Measurements from ENCODE around the gene AGR3.
A peak's percentile ranks its signal among the peaks of the same experiment; 100 is the strongest.

AGR3 gene

GRCh38 chr7:16840094-16840493 is 41.7 kb downstream of the AGR3 start:
- no peaks in the 10 kb centered on the region for H3K27me3 ChIP-seq
- H4K20me1 ChIP-seq, result no peaks in the 10 kb centered on the region
- TF ChIP-seq Cebpa-rat (IDR thresholded peaks at IDR 0.05), result no peak
- H3K9ac ChIP-seq, result no peak overlapping the region
- H3K4me2 ChIP-seq, result no peak overlapping the region
- H3K9me3 ChIP-seq, result no peaks in the 10 kb centered on the region
- H3K27ac ChIP-seq, result no peak overlapping the region
- no peaks in the 10 kb centered on the region for H3K4me1 ChIP-seq
- no peak overlapping the region for H3K4me3 ChIP-seq
- no peaks in the 10 kb centered on the region for H3K36me3 ChIP-seq

GRCh38 chr7:16839646-16840045 is 42.1 kb downstream of the AGR3 start:
- no peak overlapping the region for H3K27ac ChIP-seq
- no peaks in the 10 kb centered on the region for H3K9me3 ChIP-seq
- H4K20me1 ChIP-seq, result no peaks in the 10 kb centered on the region
- H3K27me3 ChIP-seq, result no peaks in the 10 kb centered on the region
- H3K4me1 ChIP-seq, result no peaks in the 10 kb centered on the region
- no peak overlapping the region for H3K4me3 ChIP-seq
- no peak overlapping the region for H3K9ac ChIP-seq
- no peak overlapping the region for H3K4me2 ChIP-seq
- H3K36me3 ChIP-seq, result no peaks in the 10 kb centered on the region
- no peak for TF ChIP-seq Cebpa-rat (IDR thresholded peaks at IDR 0.05)

- Histone ChIP-seq H3K36me3 (no peaks in the 10 kb centered on the region), H3K4me1 (no peaks in the 10 kb centered on the region), H3K9me3 (no peaks in the 10 kb centered on the region), H3K9ac (no peak overlapping the region), H3K27me3 (no peaks in the 10 kb centered on the region), H3K4me2 (no peak overlapping the region), H4K20me1 (no peaks in the 10 kb centered on the region), H3K4me3 (no peak overlapping the region), H3K27ac (no peak overlapping the region)
- TF ChIP-seq Cebpa-rat (IDR thresholded peaks at IDR 0.05), result no peak
These were observed 42.9 kb downstream of the AGR3 start for GRCh38 chr7:16838891-16839290.

- TF ChIP-seq Cebpa-rat (IDR thresholded peaks at IDR 0.05), result no peak
- Histone ChIP-seq H3K4me2 (no peak overlapping the region), H4K20me1 (no peaks in the 10 kb centered on the region), H3K9ac (no peak overlapping the region), H3K27ac (no peak overlapping the region), H3K4me3 (no peak overlapping the region), H3K9me3 (no peaks in the 10 kb centered on the region), H3K36me3 (no peaks in the 10 kb centered on the region), H3K27me3 (no peaks in the 10 kb centered on the region), H3K4me1 (no peaks in the 10 kb centered on the region)
These were observed 43.4 kb downstream of the AGR3 start for GRCh38 chr7:16838386-16838785.

- no peak overlapping the region for H3K4me3 ChIP-seq
- H3K4me1 ChIP-seq, result no peaks in the 10 kb centered on the region
- H3K27ac ChIP-seq, result no peak overlapping the region
- no peak for TF ChIP-seq Cebpa-rat (IDR thresholded peaks at IDR 0.05)
- no peak overlapping the region for H3K4me2 ChIP-seq
- H3K27me3 ChIP-seq, result no peaks in the 10 kb centered on the region
- H3K9ac ChIP-seq, result no peak overlapping the region
- no peaks in the 10 kb centered on the region for H4K20me1 ChIP-seq
- H3K9me3 ChIP-seq, result no peaks in the 10 kb centered on the region
- H3K36me3 ChIP-seq, result no peaks in the 10 kb centered on the region
These were observed 45.3 kb downstream of the AGR3 start for GRCh38 chr7:16836481-16836880.

GRCh38 chr7:16833373-16833772 is 48.4 kb downstream of the AGR3 start:
- no peaks in the 10 kb centered on the region for H3K36me3 ChIP-seq
- no peak overlapping the region for H3K4me3 ChIP-seq
- no peaks in the 10 kb centered on the region for H3K9me3 ChIP-seq
- no peak for TF ChIP-seq Cebpa-rat (IDR thresholded peaks at IDR 0.05)
- H3K4me2 ChIP-seq, result no peak overlapping the region
- no peak overlapping the region for H3K27ac ChIP-seq
- no peaks in the 10 kb centered on the region for H3K27me3 ChIP-seq
- H3K9ac ChIP-seq, result no peak overlapping the region
- no peaks in the 10 kb centered on the region for H3K4me1 ChIP-seq
- H4K20me1 ChIP-seq, result no peaks in the 10 kb centered on the region

- Histone ChIP-seq H3K27me3 (no peaks in the 10 kb centered on the region), H3K9ac (no peak overlapping the region), H3K4me2 (no peak overlapping the region), H3K4me1 (no peaks in the 10 kb centered on the region), H3K27ac (no peak overlapping the region), H3K36me3 (no peaks in the 10 kb centered on the region), H3K9me3 (no peaks in the 10 kb centered on the region), H4K20me1 (no peaks in the 10 kb centered on the region), H3K4me3 (no peak overlapping the region)
- TF ChIP-seq Cebpa-rat (IDR thresholded peaks at IDR 0.05), result no peak
These were observed 55.7 kb downstream of the AGR3 start for GRCh38 chr7:16826060-16826459.

GRCh38 chr7:16822029-16822428 is 59.8 kb downstream of the AGR3 start:
- H4K20me1 ChIP-seq, result no peaks in the 10 kb centered on the region
- no peak overlapping the region for H3K4me3 ChIP-seq
- H3K27ac ChIP-seq, result no peak overlapping the region
- no peaks in the 10 kb centered on the region for H3K36me3 ChIP-seq
- H3K9ac ChIP-seq, result no peak overlapping the region
- TF ChIP-seq Cebpa-rat (IDR thresholded peaks at IDR 0.05), result no peak
- no peaks in the 10 kb centered on the region for H3K4me1 ChIP-seq
- no peak overlapping the region for H3K4me2 ChIP-seq
- no peaks in the 10 kb centered on the region for H3K9me3 ChIP-seq
- no peaks in the 10 kb centered on the region for H3K27me3 ChIP-seq

- no peak for TF ChIP-seq Cebpa-rat (IDR thresholded peaks at IDR 0.05)
- Histone ChIP-seq H3K4me1 (0 out of 2 replicates have a peak, but pooled peaks cover 6% of the 10 kb centered on the region), H3K4me3 (no peak overlapping the region), H3K9ac (no peak overlapping the region), H3K27me3 (no peaks in the 10 kb centered on the region), H4K20me1 (no peaks in the 10 kb centered on the region), H3K27ac (no peak overlapping the region), H3K9me3 (no peaks in the 10 kb centered on the region), H3K36me3 (no peaks in the 10 kb centered on the region), H3K4me2 (no peak overlapping the region)
These were observed 63.1 kb downstream of the AGR3 start for GRCh38 chr7:16818732-16819131.

- Histone ChIP-seq H3K9ac (no peak overlapping the region), H3K36me3 (no peaks in the 10 kb centered on the region), H3K9me3 (no peaks in the 10 kb centered on the region), H3K4me1 (0 out of 2 replicates have a peak, but pooled peaks cover 6% of the 10 kb centered on the region), H4K20me1 (no peaks in the 10 kb centered on the region), H3K27me3 (no peaks in the 10 kb centered on the region), H3K4me2 (no peak overlapping the region), H3K4me3 (no peak overlapping the region), H3K27ac (no peak overlapping the region)
- no peak for TF ChIP-seq Cebpa-rat (IDR thresholded peaks at IDR 0.05)
These were observed 64.2 kb downstream of the AGR3 start for GRCh38 chr7:16817536-16817935.

- H3K36me3 ChIP-seq, result no peaks in the 10 kb centered on the region
- H3K27ac ChIP-seq, result no peak overlapping the region
- H3K9ac ChIP-seq, result no peak overlapping the region
- H3K4me2 ChIP-seq, result peak overlapping the region; percentile 26; the same call in 1 of the 2 replicates
- TF ChIP-seq Cebpa-rat (IDR thresholded peaks at IDR 0.05), result no peak
- H3K4me1 ChIP-seq, result 0 out of 2 replicates have a peak, but pooled peaks cover 6% of the 10 kb centered on the region
- H3K27me3 ChIP-seq, result no peaks in the 10 kb centered on the region
- no peaks in the 10 kb centered on the region for H4K20me1 ChIP-seq
- H3K4me3 ChIP-seq, result no peak overlapping the region
- no peaks in the 10 kb centered on the region for H3K9me3 ChIP-seq
These were observed 65.0 kb downstream of the AGR3 start for GRCh38 chr7:16816824-16817223.

All from BLaER1 (cell line).